ENCODE measurements around the gene NEUROG2.
A peak's percentile ranks its signal among the peaks of the same experiment; 100 is the strongest.

DNA sequence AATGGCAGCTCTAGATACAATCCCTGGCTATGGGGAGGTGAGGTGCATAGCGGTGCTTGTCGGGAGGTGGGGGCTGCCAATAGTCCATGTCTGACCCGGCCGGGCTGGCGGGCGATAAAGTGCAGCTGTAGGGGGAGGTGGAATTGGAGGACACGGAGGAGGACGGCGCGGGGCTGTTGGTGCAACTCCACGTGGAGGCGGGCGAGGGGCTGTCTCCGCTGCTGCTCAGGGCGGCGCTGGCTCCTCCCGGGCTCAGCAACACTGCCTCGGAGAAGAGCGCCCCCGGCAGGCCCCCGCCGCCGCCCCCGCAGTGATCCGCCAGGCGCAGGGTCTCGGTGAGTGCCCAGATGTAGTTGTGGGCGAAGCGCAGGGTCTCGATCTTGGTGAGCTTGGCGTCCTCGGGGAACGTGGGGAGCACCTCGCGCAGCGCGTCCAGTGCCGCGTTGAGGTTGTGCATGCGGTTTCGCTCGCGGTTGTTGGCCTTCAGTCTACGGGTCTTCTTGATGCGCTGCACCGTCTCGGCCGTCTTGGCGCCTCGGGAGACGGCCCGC lies 1.3 kb downstream of the NEUROG2 start:
- TF ChIP-seq, protein P1, sequence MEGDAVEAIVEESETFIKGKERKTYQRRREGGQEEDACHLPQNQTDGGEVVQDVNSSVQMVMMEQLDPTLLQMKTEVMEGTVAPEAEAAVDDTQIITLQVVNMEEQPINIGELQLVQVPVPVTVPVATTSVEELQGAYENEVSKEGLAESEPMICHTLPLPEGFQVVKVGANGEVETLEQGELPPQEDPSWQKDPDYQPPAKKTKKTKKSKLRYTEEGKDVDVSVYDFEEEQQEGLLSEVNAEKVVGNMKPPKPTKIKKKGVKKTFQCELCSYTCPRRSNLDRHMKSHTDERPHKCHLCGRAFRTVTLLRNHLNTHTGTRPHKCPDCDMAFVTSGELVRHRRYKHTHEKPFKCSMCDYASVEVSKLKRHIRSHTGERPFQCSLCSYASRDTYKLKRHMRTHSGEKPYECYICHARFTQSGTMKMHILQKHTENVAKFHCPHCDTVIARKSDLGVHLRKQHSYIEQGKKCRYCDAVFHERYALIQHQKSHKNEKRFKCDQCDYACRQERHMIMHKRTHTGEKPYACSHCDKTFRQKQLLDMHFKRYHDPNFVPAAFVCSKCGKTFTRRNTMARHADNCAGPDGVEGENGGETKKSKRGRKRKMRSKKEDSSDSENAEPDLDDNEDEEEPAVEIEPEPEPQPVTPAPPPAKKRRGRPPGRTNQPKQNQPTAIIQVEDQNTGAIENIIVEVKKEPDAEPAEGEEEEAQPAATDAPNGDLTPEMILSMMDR (IDR thresholded peaks at IDR 0.05) = peak; percentile 49
- TF ChIP-seq EZH2phosphoT487 (IDR thresholded peaks at IDR 0.05) (peak; percentile 63), EZH2 (IDR thresholded peaks at IDR 0.05) (peak; percentile 80)
